Transverse colon (tissue), 4 donors: ENCODE results near the gene HYKK.
"Not testable (repeated sequence)": the region's sequence is repeated elsewhere in the genome, so short reads cannot be mapped to it uniquely, and the experiment has no call there.

Source experiments
- EP300 ChIP-seq: sonication (generic); formaldehyde crosslinking; IDR thresholded peaks from one replicate; pipeline ENCODE4 v1.6.1; 2017; ENCODE audit warnings: antibody characterized with exemption, low read depth
- POLR2A ChIP-seq: fragments of 450-650 bp; IDR thresholded peaks from one replicate; pipeline ENCODE4 v1.6.1; 2016; ENCODE audit warnings: antibody characterized with exemption, mild to moderate bottlenecking, moderate library complexity
- POLR2AphosphoS5 ChIP-seq, 3 donors: sonication (generic); formaldehyde crosslinking; IDR thresholded peaks; one replicate each; pipeline ENCODE4 v1.6.1; 2016; ENCODE audit warnings: antibody characterized with exemption in 3 of 3
- TF ChIP-seq, protein P1 (sequence below), 5 experiments: fragments of 200-600 bp in 3 of 5; fragments of 450-650 bp in 2 of 5; sonication (generic) in 3 of 5; IDR thresholded peaks; 1 replicate in 2 of 5; 2 replicates in 3 of 5; pipeline ENCODE4 v1.5.1; 2016 to 2017; ENCODE audit warnings: antibody characterized with exemption in 5 of 5, inconsistent platforms in 3 of 5, mild to moderate bottlenecking in 2 of 5, moderate library complexity in 1 of 5

GRCh38 chr15:78539464-78540140, 32.2 kb downstream of the HYKK start:
- TF ChIP-seq POLR2A; EP300; POLR2AphosphoS5 (IDR thresholded peaks at IDR 0.05): not testable (repeated sequence)
- TF ChIP-seq, protein P1, sequence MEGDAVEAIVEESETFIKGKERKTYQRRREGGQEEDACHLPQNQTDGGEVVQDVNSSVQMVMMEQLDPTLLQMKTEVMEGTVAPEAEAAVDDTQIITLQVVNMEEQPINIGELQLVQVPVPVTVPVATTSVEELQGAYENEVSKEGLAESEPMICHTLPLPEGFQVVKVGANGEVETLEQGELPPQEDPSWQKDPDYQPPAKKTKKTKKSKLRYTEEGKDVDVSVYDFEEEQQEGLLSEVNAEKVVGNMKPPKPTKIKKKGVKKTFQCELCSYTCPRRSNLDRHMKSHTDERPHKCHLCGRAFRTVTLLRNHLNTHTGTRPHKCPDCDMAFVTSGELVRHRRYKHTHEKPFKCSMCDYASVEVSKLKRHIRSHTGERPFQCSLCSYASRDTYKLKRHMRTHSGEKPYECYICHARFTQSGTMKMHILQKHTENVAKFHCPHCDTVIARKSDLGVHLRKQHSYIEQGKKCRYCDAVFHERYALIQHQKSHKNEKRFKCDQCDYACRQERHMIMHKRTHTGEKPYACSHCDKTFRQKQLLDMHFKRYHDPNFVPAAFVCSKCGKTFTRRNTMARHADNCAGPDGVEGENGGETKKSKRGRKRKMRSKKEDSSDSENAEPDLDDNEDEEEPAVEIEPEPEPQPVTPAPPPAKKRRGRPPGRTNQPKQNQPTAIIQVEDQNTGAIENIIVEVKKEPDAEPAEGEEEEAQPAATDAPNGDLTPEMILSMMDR (IDR thresholded peaks at IDR 0.05), result not testable (repeated sequence)
